GM18868 (cell line): ENCODE results near the gene ARHGAP26.
A peak's percentile ranks its signal among the peaks of the same experiment; 100 is the strongest.

ENCODE experiments used
- ATAC-seq: cut with Tn5 transposase; IDR thresholded peaks from one replicate; pipeline ENCODE4 v1.9.1; 2021; ENCODE audit warnings: mild to moderate bottlenecking, moderate library complexity; ENCODE audit not compliant: unreplicated experiment

Gene ARHGAP26

DNA sequence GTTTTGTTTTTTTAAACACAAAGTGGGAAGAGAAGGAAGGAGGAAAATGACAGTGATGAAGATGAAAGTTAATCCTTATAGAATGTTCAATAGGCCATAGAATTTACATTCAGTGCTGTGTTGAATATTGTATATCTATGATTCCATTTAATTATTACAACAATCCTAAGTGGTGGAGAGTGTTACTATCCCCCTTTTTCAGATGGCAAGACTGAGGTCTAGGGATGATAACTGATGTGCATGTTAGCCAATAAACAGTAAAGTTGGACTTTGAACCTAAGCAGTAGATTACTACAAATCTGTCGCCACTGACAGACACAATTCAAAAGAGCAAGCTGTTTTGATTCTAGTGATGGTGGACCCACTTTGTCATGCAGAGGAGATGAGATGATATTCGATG, 237.9 kb downstream of the ARHGAP26 start:
- no peak for ATAC-seq

DNA sequence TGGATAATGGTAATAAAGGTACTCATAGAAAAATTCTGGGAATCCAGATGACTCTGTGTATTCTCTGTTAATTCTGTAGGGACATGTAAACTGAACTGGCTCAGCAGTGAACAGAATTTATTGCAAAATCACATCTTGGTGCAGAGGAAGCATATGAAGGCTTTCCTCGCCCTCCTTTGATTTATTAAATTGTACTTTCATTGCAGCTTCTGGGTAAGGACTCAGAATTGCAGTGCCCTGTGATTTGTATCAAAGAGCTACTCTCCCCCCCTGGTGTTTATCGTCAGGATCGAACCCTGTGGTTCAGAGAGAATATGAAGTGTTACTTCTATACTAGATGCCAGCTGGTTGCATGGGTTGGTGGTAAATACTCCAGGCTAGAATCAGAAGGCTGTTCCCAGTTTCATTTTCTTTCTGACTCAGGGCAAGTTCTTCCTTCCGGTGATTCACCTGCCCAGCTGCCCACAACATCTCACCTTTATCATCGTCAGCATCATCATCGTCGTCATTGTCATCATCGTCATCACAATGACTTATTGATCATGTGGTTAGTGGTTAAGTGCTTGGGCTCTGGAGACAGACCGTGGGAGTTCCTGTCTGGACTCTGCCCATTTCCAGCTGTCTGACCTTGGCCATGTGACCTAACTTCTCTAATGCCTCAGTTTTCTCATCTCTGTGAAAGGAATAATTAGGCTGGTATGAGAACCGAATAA, 238.8 kb downstream of the ARHGAP26 start:
- ATAC-seq, result peak; percentile 80

GRCh38 chr5:143010351-143010750, 240.2 kb downstream of the ARHGAP26 start:
- no peak for ATAC-seq

GRCh38 chr5:143011585-143011984, 241.4 kb downstream of the ARHGAP26 start:
- no peak for ATAC-seq

GRCh38 chr5:143013176-143013891, 243.2 kb downstream of the ARHGAP26 start:
- ATAC-seq, result no peak

DNA sequence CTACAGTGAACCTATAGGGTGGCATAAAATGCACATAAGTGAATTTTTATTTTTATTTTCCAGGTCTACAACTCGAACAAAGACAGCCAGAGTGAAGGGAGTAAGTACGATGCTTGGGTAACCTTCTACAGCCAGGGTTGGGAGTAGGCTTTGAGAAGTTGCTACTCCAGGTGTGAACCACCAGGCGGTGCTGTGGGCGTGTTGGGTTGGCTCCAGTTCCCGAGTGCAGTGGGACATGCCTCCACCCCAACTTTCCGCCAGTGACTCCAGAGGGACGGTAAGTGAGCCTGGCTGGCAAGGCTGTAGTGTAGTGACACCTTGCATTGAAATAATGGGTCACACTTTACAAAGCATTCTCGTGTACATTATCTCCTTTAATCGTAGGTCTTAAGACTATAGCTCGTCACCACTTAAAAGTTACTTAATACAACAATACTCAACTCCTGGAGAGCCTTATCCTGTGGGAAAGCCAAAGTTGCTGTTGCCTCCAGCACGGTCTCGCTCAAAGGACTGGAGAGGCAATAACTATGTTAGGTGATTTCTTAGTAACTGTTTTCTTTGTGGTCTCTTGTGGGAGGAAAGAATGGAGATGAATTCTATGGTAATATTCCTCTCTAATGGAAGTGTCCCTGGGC, 244.0 kb downstream of the ARHGAP26 start:
- ATAC-seq, result no peak

- no peak for ATAC-seq
These were observed 246.8 kb downstream of the ARHGAP26 start for GRCh38 chr5:143016777-143017516.

DNA sequence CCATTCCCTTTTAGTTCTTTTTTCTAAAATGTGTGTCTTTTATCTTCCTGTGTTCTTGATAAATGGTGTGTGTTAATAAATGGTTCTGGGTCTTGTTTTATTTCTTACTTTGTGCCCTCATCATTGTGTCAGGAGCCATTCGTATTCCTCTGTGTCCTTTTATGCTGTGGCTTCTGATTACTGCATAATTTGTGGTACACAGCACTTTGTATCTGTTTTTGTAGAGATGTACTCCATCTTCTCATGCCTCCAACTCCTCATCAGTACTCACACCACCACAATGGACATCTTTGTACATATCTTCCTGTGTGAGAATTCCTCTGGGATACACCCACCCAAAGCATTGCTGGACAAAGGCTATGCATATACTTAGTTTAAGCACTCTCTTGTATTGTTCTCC, 247.4 kb downstream of the ARHGAP26 start:
- no peak for ATAC-seq

GRCh38 chr5:143017992-143018391, 247.8 kb downstream of the ARHGAP26 start:
- ATAC-seq, result no peak

DNA sequence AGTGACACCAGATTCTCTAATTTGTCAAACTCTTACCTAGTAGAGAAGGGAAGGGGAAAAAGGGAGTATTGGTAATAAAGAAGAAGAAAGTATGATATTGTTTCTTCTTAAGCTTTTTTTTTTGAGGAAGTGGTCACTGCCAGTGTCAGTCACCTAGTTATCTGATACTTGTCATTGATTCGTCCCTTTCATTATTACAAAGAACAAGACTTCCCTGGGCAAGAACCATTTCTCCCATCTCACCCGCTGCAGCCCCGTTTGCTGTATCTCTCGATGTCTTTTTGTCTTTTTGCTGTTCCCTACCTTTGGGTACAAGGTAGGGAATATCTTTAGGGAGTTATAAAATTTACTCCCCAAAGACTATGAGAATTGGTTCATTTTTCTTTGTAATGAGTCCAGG, 249.0 kb downstream of the ARHGAP26 start:
- no peak for ATAC-seq

DNA sequence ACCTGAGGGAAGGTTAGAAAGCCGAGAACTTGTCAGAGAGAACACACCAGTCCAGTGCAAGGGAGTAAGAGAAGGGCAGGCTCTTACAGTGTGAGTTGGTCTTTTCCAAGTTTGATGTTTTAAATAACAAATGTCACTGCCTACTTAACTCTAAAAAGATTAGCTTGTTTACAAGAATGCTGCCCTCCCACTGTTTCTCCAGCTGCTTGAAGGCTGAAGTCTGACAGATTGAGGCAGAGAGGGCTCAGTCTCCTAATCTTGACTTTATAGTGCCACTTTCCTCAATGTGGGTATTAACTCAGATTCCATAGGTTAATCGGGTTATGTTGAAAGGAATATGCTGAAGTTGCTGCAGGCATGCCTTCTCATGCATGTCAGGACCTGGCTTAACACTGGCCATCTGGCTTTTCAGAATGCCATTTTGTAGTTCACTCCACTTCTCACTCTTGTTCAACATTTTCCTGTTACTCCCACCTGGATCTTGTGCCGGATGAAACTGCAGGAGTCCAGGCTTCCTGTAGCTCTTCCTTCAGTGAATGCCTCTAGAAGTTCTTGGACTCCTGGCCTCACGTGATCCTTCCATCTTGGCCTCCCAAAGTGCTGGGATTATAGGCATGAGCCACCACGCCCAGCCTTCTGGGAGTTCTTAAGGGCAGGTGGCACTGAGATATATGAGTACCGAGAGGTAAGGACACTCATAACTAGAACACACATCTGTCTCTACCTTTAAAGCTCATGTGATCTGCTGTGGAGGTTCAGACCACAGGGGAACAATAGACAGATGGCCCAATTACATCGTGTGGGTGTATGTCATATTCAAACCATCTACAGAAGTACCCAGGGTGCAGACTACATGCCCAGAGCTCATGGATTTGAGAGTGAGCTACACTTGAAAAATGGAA, 249.7 kb downstream of the ARHGAP26 start:
- peak; percentile 86 for ATAC-seq

GRCh38 chr5:143021595-143021994, 251.4 kb downstream of the ARHGAP26 start:
- no peak for ATAC-seq

GRCh38 chr5:143023411-143024096, 253.4 kb downstream of the ARHGAP26 start:
- ATAC-seq, result peak; percentile 52

- no peak for ATAC-seq
These were observed 254.2 kb downstream of the ARHGAP26 start for GRCh38 chr5:143024228-143024920.

GRCh38 chr5:143025376-143025775, 255.2 kb downstream of the ARHGAP26 start:
- ATAC-seq, result peak; percentile 30

GRCh38 chr5:143025971-143026370, 255.8 kb downstream of the ARHGAP26 start:
- ATAC-seq, result no peak

GRCh38 chr5:143026380-143026779, 256.2 kb downstream of the ARHGAP26 start:
- ATAC-seq, result no peak

GRCh38 chr5:143029293-143029692, 259.1 kb downstream of the ARHGAP26 start:
- no peak for ATAC-seq

- ATAC-seq, result no peak
These were observed 260.2 kb downstream of the ARHGAP26 start for GRCh38 chr5:143030349-143030748.
